Upper lobe of left lung (tissue), 4 donors: ENCODE measurements around the gene CDC45.

Source experiments
- CTCF ChIP-seq, 6 experiments: fragments of 450-650 bp in 4 of 6; fragments of 200-600 bp in 2 of 6; sonication (generic) in 2 of 6; IDR thresholded peaks; one replicate each; pipeline ENCODE4 v1.5.1; 2016 to 2019; ENCODE audit warnings: antibody characterized with exemption in 6 of 6
- POLR2A ChIP-seq, 4 donors: fragments of 450-650 bp; IDR thresholded peaks; one replicate each; pipeline ENCODE4 v1.5.1; 2016 to 2017; ENCODE audit warnings: antibody characterized with exemption in 4 of 4, mild to moderate bottlenecking in 2 of 4

GRCh38 chr22:19463491-19464469 is 15.9 kb upstream of the CDC45 start:
- no peak for TF ChIP-seq CTCF (IDR thresholded peaks at IDR 0.05)
- no peak for TF ChIP-seq POLR2A (IDR thresholded peaks at IDR 0.05)
